ENCODE results near the gene RASA3. TPM values are rescaled to one million over a fixed set of nuclear protein-coding genes. Genes with fewer than 3 reads are reported as not detected.

The RASA3 gene
- total RNA-seq, 1 donor from 2014 or later, result 41.1 TPM

DNA sequence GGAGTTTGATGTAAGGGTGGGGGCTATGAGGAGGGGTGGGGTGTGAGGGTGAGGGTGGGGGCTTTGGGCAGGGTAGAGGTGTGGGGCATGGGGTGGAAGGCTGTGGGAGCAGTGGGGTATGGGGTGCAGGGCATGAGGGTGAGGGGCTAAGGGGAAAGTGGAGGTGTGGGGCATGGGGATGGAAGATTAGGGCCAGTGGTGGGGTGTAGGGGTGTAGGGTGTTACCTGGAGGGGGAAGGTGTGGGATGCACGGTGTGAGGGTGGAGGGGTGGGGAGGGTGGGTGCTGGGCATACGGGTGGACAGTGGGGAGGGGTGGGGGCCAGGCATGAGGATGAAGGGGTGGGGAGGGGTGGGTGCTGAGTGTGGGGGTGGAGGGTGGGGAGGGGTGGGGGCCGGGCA, 22.9 kb upstream of the RASA3 start:
- TF ChIP-seq, protein P1, sequence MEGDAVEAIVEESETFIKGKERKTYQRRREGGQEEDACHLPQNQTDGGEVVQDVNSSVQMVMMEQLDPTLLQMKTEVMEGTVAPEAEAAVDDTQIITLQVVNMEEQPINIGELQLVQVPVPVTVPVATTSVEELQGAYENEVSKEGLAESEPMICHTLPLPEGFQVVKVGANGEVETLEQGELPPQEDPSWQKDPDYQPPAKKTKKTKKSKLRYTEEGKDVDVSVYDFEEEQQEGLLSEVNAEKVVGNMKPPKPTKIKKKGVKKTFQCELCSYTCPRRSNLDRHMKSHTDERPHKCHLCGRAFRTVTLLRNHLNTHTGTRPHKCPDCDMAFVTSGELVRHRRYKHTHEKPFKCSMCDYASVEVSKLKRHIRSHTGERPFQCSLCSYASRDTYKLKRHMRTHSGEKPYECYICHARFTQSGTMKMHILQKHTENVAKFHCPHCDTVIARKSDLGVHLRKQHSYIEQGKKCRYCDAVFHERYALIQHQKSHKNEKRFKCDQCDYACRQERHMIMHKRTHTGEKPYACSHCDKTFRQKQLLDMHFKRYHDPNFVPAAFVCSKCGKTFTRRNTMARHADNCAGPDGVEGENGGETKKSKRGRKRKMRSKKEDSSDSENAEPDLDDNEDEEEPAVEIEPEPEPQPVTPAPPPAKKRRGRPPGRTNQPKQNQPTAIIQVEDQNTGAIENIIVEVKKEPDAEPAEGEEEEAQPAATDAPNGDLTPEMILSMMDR (IDR thresholded peaks at IDR 0.05; ENCODE audit: insufficient read depth, low read depth, low read length), result no peak
- TF ChIP-seq EZH2 (IDR thresholded peaks at IDR 0.05; ENCODE audit: insufficient read depth, low read length), result no peak
- FAIRE-seq, result no peak
- no peak overlapping the region for H3K27ac ChIP-seq (ENCODE audit: low read depth, low read length)
- no peak overlapping the region for H2AFZ ChIP-seq (ENCODE audit: low read depth, low read length)
- DNase-seq (ENCODE audit: low read depth), result no peak
- Mint-ChIP-seq H3K36me3 (ENCODE audit: low read depth, unreplicated experiment) (peaks cover 4% of the 10 kb centered on the region), H3K27ac (ENCODE audit: unreplicated experiment) (no peak overlapping the region), H3K4me1 (ENCODE audit: low read depth, unreplicated experiment) (peaks cover 5% of the 10 kb centered on the region), H3K4me3 (ENCODE audit: unreplicated experiment) (no peak overlapping the region), H3K27me3 (ENCODE audit: low read depth, unreplicated experiment) (peaks cover 29% of the 10 kb centered on the region), H3K9me3 (ENCODE audit: unreplicated experiment) (peaks cover 3% of the 10 kb centered on the region)
- H3K9ac ChIP-seq (ENCODE audit: low read length), result no peak overlapping the region
- H3K36me3 ChIP-seq (ENCODE audit: insufficient read depth, low read length), result no peaks in the 10 kb centered on the region
- no peaks in the 10 kb centered on the region for H3K9me3 ChIP-seq (ENCODE audit: insufficient read depth, low read depth, low read length)
- H3K4me2 ChIP-seq (ENCODE audit: low read length), result no peak overlapping the region
- H3K4me3 ChIP-seq (ENCODE audit: insufficient read depth, low read depth, low read length), result no peak overlapping the region
- no peaks in the 10 kb centered on the region for H3K79me2 ChIP-seq (ENCODE audit: insufficient read depth, low read length)
- H4K20me1 ChIP-seq (ENCODE audit: insufficient read depth, low read length), result no peaks in the 10 kb centered on the region
- H3K4me1 ChIP-seq (ENCODE audit: insufficient read depth, low read length), result no peaks in the 10 kb centered on the region
- H3K27me3 ChIP-seq (ENCODE audit: insufficient read depth, low read length), result peaks cover 5% of the 10 kb centered on the region

GRCh38 chr13:114154476-114154875, 22.1 kb upstream of the RASA3 start:
- TF ChIP-seq EZH2 (IDR thresholded peaks at IDR 0.05; ENCODE audit: insufficient read depth, low read length), result no peak
- TF ChIP-seq, protein P1 (IDR thresholded peaks at IDR 0.05; ENCODE audit: insufficient read depth, low read depth, low read length), result no peak
- DNase-seq (ENCODE audit: low read depth), result no peak
- peaks cover 4% of the 10 kb centered on the region for H3K36me3 Mint-ChIP-seq (ENCODE audit: low read depth, unreplicated experiment)
- Histone ChIP-seq H3K4me2 (ENCODE audit: low read length) (no peak overlapping the region), H3K79me2 (ENCODE audit: insufficient read depth, low read length) (no peaks in the 10 kb centered on the region), H3K4me3 (ENCODE audit: insufficient read depth, low read depth, low read length) (no peak overlapping the region), H3K9ac (ENCODE audit: low read length) (no peak overlapping the region), H4K20me1 (ENCODE audit: insufficient read depth, low read length) (no peaks in the 10 kb centered on the region), H2AFZ (ENCODE audit: low read depth, low read length) (no peak overlapping the region), H3K27me3 (ENCODE audit: insufficient read depth, low read length) (peaks cover 5% of the 10 kb centered on the region), H3K36me3 (ENCODE audit: insufficient read depth, low read length) (no peaks in the 10 kb centered on the region), H3K9me3 (ENCODE audit: insufficient read depth, low read depth, low read length) (no peaks in the 10 kb centered on the region), H3K27ac (ENCODE audit: low read depth, low read length) (no peak overlapping the region), H3K4me1 (ENCODE audit: insufficient read depth, low read length) (no peaks in the 10 kb centered on the region)
- FAIRE-seq, result no peak
- no peak overlapping the region for H3K4me3 Mint-ChIP-seq (ENCODE audit: unreplicated experiment)
- H3K9me3 Mint-ChIP-seq (ENCODE audit: unreplicated experiment), result no peaks in the 10 kb centered on the region
- H3K4me1 Mint-ChIP-seq (ENCODE audit: low read depth, unreplicated experiment), result peaks cover 5% of the 10 kb centered on the region
- peaks cover 27% of the 10 kb centered on the region for H3K27me3 Mint-ChIP-seq (ENCODE audit: low read depth, unreplicated experiment)
- no peak overlapping the region for H3K27ac Mint-ChIP-seq (ENCODE audit: unreplicated experiment)

GRCh38 chr13:114153485-114154080, 21.2 kb upstream of the RASA3 start:
- Histone ChIP-seq H3K27ac (ENCODE audit: low read depth, low read length) (no peak overlapping the region), H4K20me1 (ENCODE audit: insufficient read depth, low read length) (no peaks in the 10 kb centered on the region), H3K27me3 (ENCODE audit: insufficient read depth, low read length) (peaks cover 7% of the 10 kb centered on the region), H3K4me2 (ENCODE audit: low read length) (no peak overlapping the region), H3K9me3 (ENCODE audit: insufficient read depth, low read depth, low read length) (no peaks in the 10 kb centered on the region), H3K79me2 (ENCODE audit: insufficient read depth, low read length) (no peaks in the 10 kb centered on the region), H2AFZ (ENCODE audit: low read depth, low read length) (no peak overlapping the region), H3K9ac (ENCODE audit: low read length) (no peak overlapping the region), H3K4me3 (ENCODE audit: insufficient read depth, low read depth, low read length) (no peak overlapping the region), H3K4me1 (ENCODE audit: insufficient read depth, low read length) (no peaks in the 10 kb centered on the region), H3K36me3 (ENCODE audit: insufficient read depth, low read length) (no peaks in the 10 kb centered on the region)
- peaks cover 31% of the 10 kb centered on the region for H3K27me3 Mint-ChIP-seq (ENCODE audit: low read depth, unreplicated experiment)
- no peak overlapping the region for H3K27ac Mint-ChIP-seq (ENCODE audit: unreplicated experiment)
- H3K9me3 Mint-ChIP-seq (ENCODE audit: unreplicated experiment), result no peaks in the 10 kb centered on the region
- TF ChIP-seq, protein P1 (IDR thresholded peaks at IDR 0.05; ENCODE audit: insufficient read depth, low read depth, low read length), result no peak
- TF ChIP-seq EZH2 (IDR thresholded peaks at IDR 0.05; ENCODE audit: insufficient read depth, low read length), result no peak
- H3K4me1 Mint-ChIP-seq (ENCODE audit: low read depth, unreplicated experiment), result peaks cover 5% of the 10 kb centered on the region
- peaks cover 4% of the 10 kb centered on the region for H3K36me3 Mint-ChIP-seq (ENCODE audit: low read depth, unreplicated experiment)
- no peak for FAIRE-seq
- no peak for DNase-seq (ENCODE audit: low read depth)
- no peak overlapping the region for H3K4me3 Mint-ChIP-seq (ENCODE audit: unreplicated experiment)

Measured in astrocyte (in vitro differentiated cells and primary cell).